Mammary epithelial cell (primary cell): ENCODE measurements around the gene ALPP.

Experiments used
- EZH2 ChIP-seq: IDR thresholded peaks from 2 replicates; pipeline ENCODE4 v1.6.1; 2012; ENCODE audit warnings: low read length, inconsistent platforms, borderline replicate concordance
- TF ChIP-seq, protein P1 (sequence below), 2 donors: IDR thresholded peaks in 1 of 2; conservative IDR thresholded peaks in 1 of 2; 2 replicates each; pipeline ENCODE4 v1.5.1; 2011 to 2012; ENCODE audit warnings: inconsistent platforms in 2 of 2, low read length in 2 of 2, mild to moderate bottlenecking in 2 of 2, control low read depth in 1 of 2, low read depth in 1 of 2; ENCODE audit not compliant: insufficient read depth in 1 of 2; ENCODE audit errors: extremely low read depth in 1 of 2

DNA sequence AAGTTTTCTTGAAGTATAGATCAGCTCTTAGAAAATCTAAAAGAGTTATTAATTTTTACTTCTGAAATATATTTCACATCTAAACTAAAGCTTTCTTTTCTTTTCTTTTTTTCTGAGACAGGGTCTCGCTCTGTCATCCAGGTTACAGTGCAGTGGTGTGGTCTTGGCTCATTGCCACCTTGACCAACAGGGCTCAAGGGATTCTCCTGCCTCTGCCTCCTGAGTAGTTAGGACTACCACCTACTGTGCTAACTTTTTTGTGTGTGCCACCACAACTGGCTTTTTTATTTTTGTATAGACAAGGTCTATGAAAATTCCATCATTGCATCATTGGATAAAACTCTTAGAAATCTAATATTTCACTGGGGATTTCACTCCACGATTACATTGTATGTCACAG is 18.1 kb downstream of the ALPP start:
- TF ChIP-seq, protein P1, sequence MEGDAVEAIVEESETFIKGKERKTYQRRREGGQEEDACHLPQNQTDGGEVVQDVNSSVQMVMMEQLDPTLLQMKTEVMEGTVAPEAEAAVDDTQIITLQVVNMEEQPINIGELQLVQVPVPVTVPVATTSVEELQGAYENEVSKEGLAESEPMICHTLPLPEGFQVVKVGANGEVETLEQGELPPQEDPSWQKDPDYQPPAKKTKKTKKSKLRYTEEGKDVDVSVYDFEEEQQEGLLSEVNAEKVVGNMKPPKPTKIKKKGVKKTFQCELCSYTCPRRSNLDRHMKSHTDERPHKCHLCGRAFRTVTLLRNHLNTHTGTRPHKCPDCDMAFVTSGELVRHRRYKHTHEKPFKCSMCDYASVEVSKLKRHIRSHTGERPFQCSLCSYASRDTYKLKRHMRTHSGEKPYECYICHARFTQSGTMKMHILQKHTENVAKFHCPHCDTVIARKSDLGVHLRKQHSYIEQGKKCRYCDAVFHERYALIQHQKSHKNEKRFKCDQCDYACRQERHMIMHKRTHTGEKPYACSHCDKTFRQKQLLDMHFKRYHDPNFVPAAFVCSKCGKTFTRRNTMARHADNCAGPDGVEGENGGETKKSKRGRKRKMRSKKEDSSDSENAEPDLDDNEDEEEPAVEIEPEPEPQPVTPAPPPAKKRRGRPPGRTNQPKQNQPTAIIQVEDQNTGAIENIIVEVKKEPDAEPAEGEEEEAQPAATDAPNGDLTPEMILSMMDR (conservative IDR thresholded peaks at IDR 0.05 in 1 of 2, IDR thresholded peaks at IDR 0.05 in 1 of 2; ENCODE audit: extremely low read depth in 1 of 2, insufficient read depth in 1 of 2, low read depth in 1 of 2, low read length in 2 of 2), result no peak
- TF ChIP-seq EZH2, result no peak
